Thymus (tissue), 11 donors: ENCODE measurements around the gene NCAM1. TPM values are rescaled to one million over a fixed set of nuclear protein-coding genes. Genes with fewer than 3 reads are reported as not detected.

ENCODE experiments used
- DNase-seq, 9 donors: peaks; one replicate each; pipeline ENCODE4 v3.0.0-alpha.2; 2013; ENCODE audit warnings: low spot score in 9 of 9, low read depth in 6 of 9, missing footprints in 1 of 9
- H3K27ac ChIP-seq, 2 donors: one replicate each; pipeline ENCODE4 v1.5.1; 2013; ENCODE audit warnings: control low read depth in 1 of 2, low read depth in 1 of 2, low read length in 1 of 2, mild to moderate bottlenecking in 1 of 2, moderate library complexity in 1 of 2
- H3K27me3 ChIP-seq, 2 donors: one replicate each; pipeline ENCODE4 v1.5.1; 2013; ENCODE audit warnings: low read length in 1 of 2; ENCODE audit not compliant: control insufficient read depth in 2 of 2, insufficient read depth in 1 of 2
- H3K36me3 ChIP-seq, 2 donors: one replicate each; pipeline ENCODE4 v1.5.1; 2013; ENCODE audit warnings: low read length in 1 of 2, mild to moderate bottlenecking in 1 of 2, moderate library complexity in 1 of 2; ENCODE audit not compliant: control insufficient read depth in 2 of 2, insufficient read depth in 2 of 2
- H3K4me1 ChIP-seq, 2 donors: one replicate each; pipeline ENCODE4 v1.5.1; 2013; ENCODE audit warnings: low read length in 2 of 2; ENCODE audit not compliant: control insufficient read depth in 2 of 2, insufficient read depth in 2 of 2
- H3K4me3 ChIP-seq, 2 donors: one replicate each; pipeline ENCODE4 v1.5.1; 2013; ENCODE audit warnings: low read length in 2 of 2, control low read depth in 1 of 2, mild to moderate bottlenecking in 1 of 2
- H3K9me3 ChIP-seq, 2 donors: one replicate each; pipeline ENCODE4 v1.5.1; 2013; ENCODE audit warnings: low read length in 1 of 2, mild to moderate bottlenecking in 1 of 2; ENCODE audit not compliant: control insufficient read depth in 2 of 2, insufficient read depth in 1 of 2
- WGBS: extraction: QIAGEN DNeasy Blood & Tissue Kit; methylation state at CpG from one replicate; pipeline ENCODE4 v1.1.7; 2013; 5-methylcytosine and 5-hydroxymethylcytosine counted together
- polyA plus RNA-seq: library from polyadenylated mRNA; stranded (reverse); fragments of 200-250 nt; gene quantifications from one replicate; pipeline ENCODE4 v1.2.3, GENCODE V29; 2013
- total RNA-seq: library from RNA; stranded (reverse); fragments of 120-200 nt; gene quantifications from one replicate; pipeline ENCODE4 v1.2.4, GENCODE V29; 2013
- donor health status: healthy.

The NCAM1 gene
- total and polyA plus RNA-seq, 2 donors, result 0.47 to 0.68 TPM

DNA sequence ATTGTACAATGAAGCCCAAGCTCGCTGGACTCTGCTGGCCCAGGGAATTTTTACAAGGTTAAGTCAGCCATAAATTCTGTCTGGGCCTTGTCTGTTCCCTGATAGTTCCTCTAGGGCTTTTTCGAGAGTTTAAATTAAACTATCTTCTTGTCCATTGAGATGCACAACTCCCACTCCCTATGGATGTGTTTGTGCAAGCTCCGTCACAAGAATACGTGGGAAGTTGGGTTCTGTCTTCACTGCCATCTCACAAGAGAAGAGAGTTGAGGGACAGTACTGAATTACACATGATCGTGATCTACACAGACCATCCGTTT, 199.5 kb downstream of the NCAM1 start:
- H3K4me1 ChIP-seq, result no peaks in the 10 kb centered on the region
- WGBS, result 91% methylated on average over 6 of the region's 6 CpGs
- H3K27ac ChIP-seq, result no peak overlapping the region
- H3K27me3 ChIP-seq, result no peaks in the 10 kb centered on the region
- no peaks in the 10 kb centered on the region for H3K9me3 ChIP-seq
- no peak for DNase-seq
- H3K4me3 ChIP-seq, result no peak overlapping the region
- H3K36me3 ChIP-seq, result no peaks in the 10 kb centered on the region

GRCh38 chr11:113161711-113162591, 200.7 kb downstream of the NCAM1 start:
- Histone ChIP-seq H3K27ac (no peak overlapping the region), H3K9me3 (no peaks in the 10 kb centered on the region), H3K4me3 (no peak overlapping the region), H3K36me3 (no peaks in the 10 kb centered on the region), H3K4me1 (no peaks in the 10 kb centered on the region), H3K27me3 (no peaks in the 10 kb centered on the region)
- no peak for DNase-seq
- 90% methylated on average over 5 of the region's 5 CpGs for WGBS

DNA sequence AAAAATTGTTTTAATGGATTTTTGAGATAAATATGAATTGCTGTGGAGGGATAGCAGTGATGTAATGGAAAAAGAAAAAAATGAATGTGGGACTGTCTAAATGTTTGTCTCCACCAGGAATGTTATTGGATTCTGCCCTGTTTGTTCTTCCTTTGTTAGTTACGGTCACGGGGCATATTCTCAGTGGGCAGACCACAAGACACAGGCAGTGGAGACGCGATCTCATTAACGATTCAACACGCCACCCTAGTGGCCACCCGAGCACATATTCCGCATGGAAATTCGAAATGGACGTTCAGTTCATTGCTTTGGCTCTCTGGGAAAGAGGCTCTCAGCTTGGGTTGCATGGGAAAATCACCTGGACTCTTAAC, 201.4 kb downstream of the NCAM1 start:
- Histone ChIP-seq H3K36me3 (no peaks in the 10 kb centered on the region), H3K4me3 (no peak overlapping the region), H3K4me1 (no peaks in the 10 kb centered on the region), H3K9me3 (no peaks in the 10 kb centered on the region), H3K27me3 (no peaks in the 10 kb centered on the region), H3K27ac (no peak overlapping the region)
- no peak for DNase-seq
- WGBS, result 93% methylated on average over 10 of the region's 10 CpGs

DNA sequence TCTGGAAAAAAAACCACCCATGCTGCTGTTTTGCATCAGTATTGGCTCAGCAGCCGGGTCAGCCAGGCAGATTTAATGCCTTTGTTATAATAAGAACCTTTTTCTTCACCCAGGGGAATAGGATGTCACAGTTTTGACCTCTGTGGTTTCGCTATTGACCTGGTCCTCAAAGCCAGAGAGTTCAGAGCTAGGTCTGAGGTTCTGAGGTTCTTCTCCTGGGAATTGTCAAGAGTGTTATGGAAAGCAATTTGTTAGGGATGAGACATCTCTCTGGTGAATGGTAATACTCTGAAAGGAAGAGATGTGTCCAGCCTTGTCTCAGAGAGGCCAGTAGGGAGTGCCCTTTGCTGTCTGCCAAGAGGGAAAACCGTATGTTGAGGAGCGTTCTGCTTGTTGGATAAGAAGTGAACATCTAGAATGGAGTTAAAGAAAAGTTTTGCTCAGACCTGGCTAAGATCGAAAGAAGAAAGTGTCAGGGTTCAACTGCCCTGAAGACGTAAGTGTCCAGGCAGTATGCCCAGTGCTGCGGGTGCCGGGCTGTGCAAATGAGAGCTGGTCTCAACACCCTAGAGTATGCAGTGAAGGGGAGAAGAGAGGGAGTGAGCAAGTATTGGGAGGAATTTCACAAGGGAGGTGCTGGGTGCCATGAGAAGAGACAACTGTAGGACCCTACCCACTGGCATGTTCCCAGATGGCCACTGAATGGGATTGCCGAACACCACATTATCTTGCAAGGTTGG, 202.2 kb downstream of the NCAM1 start:
- WGBS, result 88% methylated on average over 9 of the region's 9 CpGs
- DNase-seq, result no peak

GRCh38 chr11:113166280-113166679, 205.1 kb downstream of the NCAM1 start:
- Histone ChIP-seq H3K4me3 (no peak overlapping the region), H3K27ac (no peak overlapping the region), H3K36me3 (no peaks in the 10 kb centered on the region), H3K27me3 (no peaks in the 10 kb centered on the region), H3K4me1 (no peaks in the 10 kb centered on the region), H3K9me3 (no peaks in the 10 kb centered on the region)
- WGBS, result 96% methylated on average over 3 of the region's 3 CpGs
- DNase-seq, result no peak

More for the DNA sequence above, 202.2 kb downstream of the NCAM1 start:
- no peaks in the 10 kb centered on the region for H3K27me3 ChIP-seq
- no peaks in the 10 kb centered on the region for H3K4me1 ChIP-seq
- H3K9me3 ChIP-seq, result no peaks in the 10 kb centered on the region
- H3K36me3 ChIP-seq, result no peaks in the 10 kb centered on the region
- H3K27ac ChIP-seq, result no peak overlapping the region
- no peak overlapping the region for H3K4me3 ChIP-seq

- WGBS, result 91% methylated on average over 6 of the region's 6 CpGs
- no peak overlapping the region for H3K27ac ChIP-seq
- no peaks in the 10 kb centered on the region for H3K9me3 ChIP-seq
- no peaks in the 10 kb centered on the region for H3K36me3 ChIP-seq
- no peaks in the 10 kb centered on the region for H3K27me3 ChIP-seq
- DNase-seq, result no peak
- no peaks in the 10 kb centered on the region for H3K4me1 ChIP-seq
- no peak overlapping the region for H3K4me3 ChIP-seq
Measured at GRCh38 chr11:113167599-113167998, 206.4 kb downstream of the NCAM1 start.

DNA sequence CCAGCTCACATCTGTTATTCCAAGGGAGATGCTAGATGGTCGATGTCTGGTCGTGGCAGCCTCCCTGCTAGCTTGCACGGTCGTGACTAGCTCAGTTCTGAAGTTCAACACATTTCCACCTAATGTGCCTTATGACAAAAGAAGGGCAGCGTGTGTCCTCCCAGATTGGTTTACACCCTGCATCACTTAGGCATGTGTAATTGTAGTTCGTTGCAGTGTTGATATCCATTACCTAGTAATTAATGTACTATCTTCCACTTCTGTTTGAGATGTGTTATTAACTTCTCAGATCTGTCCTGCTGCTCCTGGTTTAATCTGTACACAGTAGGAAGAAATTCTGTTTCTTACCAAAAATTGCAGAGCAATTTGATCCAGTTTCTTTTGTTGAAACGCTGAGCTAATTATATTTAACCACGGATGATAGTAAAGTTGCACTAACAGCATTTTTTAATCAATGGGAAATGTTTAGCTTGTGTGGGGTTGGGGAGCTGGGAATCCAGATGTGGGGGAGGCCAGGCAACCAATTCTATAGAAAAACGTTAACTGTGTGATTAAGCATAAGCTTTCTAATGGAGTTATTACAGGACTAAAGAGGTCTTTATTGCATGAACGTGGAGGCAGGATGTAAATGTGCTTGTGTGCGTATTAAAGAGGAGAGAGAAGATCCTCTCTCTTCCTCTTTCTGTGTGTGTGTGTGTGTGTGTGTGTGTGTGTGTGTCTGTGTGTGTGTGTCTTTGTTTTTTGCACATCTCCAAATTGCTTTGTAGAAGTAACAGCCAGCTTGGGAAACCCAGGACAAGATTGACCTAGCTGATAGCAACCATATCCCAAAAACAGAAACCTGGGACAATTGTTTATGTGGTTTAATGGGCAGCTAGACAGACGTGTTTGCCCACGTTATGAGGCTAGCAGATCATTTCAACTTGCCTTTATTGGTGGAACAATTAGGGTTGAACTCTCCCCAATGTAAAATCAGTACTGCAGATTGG, 207.4 kb downstream of the NCAM1 start:
- 69% methylated on average over 13 of the region's 13 CpGs for WGBS
- no peak overlapping the region for H3K4me3 ChIP-seq
- no peaks in the 10 kb centered on the region for H3K9me3 ChIP-seq
- no peaks in the 10 kb centered on the region for H3K4me1 ChIP-seq
- H3K27me3 ChIP-seq, result no peaks in the 10 kb centered on the region
- no peak overlapping the region for H3K27ac ChIP-seq
- DNase-seq, result no peak
- no peaks in the 10 kb centered on the region for H3K36me3 ChIP-seq

DNA sequence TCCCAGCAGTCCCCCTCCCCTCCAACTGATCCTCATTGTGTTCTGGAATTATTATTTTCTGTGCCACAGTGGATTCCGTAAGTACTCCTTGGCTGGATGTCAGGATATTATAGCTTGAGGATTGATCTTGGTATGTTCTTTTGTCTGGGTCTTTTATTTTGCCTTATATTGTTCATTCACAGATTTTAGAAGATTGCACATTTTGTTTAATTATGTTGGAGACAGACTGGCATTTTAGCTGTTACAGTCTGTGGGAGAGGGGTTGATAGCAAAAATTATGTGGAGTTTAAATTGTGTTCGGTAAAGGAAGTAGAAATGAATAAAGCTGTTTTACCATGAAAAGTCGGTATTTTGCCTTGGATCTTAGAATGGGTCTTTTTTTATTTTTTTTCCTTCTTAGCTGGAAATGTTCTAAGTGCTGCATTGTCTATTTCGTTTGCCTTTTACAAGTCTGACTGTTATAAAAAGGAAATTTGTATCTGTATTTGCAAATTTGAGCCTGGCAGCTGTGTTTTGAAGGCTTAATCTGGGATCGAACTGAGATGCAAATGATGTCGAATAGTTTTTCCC, 211.2 kb downstream of the NCAM1 start:
- Histone ChIP-seq H3K27me3 (no peaks in the 10 kb centered on the region), H3K36me3 (no peaks in the 10 kb centered on the region), H3K27ac (no peak overlapping the region), H3K4me1 (no peaks in the 10 kb centered on the region), H3K4me3 (no peak overlapping the region), H3K9me3 (no peaks in the 10 kb centered on the region)
- DNase-seq, result no peak
- 87% methylated on average over 6 of the region's 6 CpGs for WGBS
